Measurements from ENCODE around the gene KMT2A. TPM values are rescaled to one million over a fixed set of nuclear protein-coding genes. Genes with fewer than 3 reads are reported as not detected.

KMT2A gene
- total RNA-seq, 1 experiment from 2014 or later: 50.4 TPM

DNA sequence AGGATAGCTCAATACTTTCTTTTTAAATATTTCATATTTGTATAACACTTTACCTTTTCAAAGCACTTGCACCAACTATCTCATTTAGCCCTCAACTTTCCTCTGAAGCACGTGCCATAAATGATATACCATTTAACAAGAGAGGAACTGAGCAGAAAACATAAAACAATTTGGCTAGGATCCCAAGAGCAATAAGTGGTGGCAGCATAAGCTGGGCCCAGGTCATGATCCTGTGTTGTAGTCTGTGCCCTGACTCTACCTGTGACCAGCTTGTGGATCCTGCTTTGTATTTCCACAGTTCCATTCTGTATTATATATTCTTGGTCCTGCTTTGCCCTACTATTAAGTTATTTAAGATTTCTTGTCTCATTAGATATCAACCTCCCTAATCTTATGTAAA, 23.4 kb upstream of the KMT2A start:
- RAD21 ChIA-PET (ENCODE audit: low non-redundant PET in 1 of 2, low total read pairs in 2 of 2, uncharacterized antibody in 2 of 2, unreplicated experiment in 2 of 2): no interaction called here
- ATAC-seq: no peak
- CTCF ChIA-PET: no interaction called here

More for the DNA sequence above, 23.4 kb upstream of the KMT2A start:
- Histone ChIP-seq H3K79me2 (ENCODE audit: insufficient read depth, low read length) (peaks cover 15% of the 10 kb centered on the region), H3K9ac (ENCODE audit: low read length) (no peak overlapping the region), H3K9me3 (ENCODE audit: control insufficient read depth in 1 of 2, insufficient read depth in 1 of 2, low read depth in 1 of 2, low read length in 2 of 2) (no peaks in the 10 kb centered on the region), H3K4me2 (ENCODE audit: low read length) (no peak overlapping the region), H3K36me3 (ENCODE audit: control insufficient read depth in 1 of 2, insufficient read depth in 2 of 2, low read length in 2 of 2) (peaks cover 7 to 19% of the 10 kb centered on the region in 2 experiments), H3K4me1 (ENCODE audit: control insufficient read depth in 1 of 2, insufficient read depth in 2 of 2, low read length in 2 of 2) (peaks cover 0 to 13% of the 10 kb centered on the region in 2 experiments; a peak in 2 of 4 replicates), H3K27me3 (ENCODE audit: insufficient read depth, low read length) (no peaks in the 10 kb centered on the region), H3K4me3 (replicated peaks in 1 of 2; ENCODE audit: low read depth in 1 of 2, low read length in 2 of 2) (no peak overlapping the region), H2AFZ (ENCODE audit: low read depth, low read length, poor library complexity, severe bottlenecking) (no peak overlapping the region), H3K9me2 (ENCODE audit: insufficient read depth) (no peaks in the 10 kb centered on the region), H3K27ac (ENCODE audit: low read depth, low read length) (no peak overlapping the region), H4K20me1 (ENCODE audit: insufficient read depth) (peaks cover 9% of the 10 kb centered on the region; the same call in 1 of the 2 replicates)
- TF ChIP-seq EZH2phosphoT487 (IDR thresholded peaks at IDR 0.05; ENCODE audit: borderline replicate concordance): no peak
- TF ChIP-seq, protein P1, sequence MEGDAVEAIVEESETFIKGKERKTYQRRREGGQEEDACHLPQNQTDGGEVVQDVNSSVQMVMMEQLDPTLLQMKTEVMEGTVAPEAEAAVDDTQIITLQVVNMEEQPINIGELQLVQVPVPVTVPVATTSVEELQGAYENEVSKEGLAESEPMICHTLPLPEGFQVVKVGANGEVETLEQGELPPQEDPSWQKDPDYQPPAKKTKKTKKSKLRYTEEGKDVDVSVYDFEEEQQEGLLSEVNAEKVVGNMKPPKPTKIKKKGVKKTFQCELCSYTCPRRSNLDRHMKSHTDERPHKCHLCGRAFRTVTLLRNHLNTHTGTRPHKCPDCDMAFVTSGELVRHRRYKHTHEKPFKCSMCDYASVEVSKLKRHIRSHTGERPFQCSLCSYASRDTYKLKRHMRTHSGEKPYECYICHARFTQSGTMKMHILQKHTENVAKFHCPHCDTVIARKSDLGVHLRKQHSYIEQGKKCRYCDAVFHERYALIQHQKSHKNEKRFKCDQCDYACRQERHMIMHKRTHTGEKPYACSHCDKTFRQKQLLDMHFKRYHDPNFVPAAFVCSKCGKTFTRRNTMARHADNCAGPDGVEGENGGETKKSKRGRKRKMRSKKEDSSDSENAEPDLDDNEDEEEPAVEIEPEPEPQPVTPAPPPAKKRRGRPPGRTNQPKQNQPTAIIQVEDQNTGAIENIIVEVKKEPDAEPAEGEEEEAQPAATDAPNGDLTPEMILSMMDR (IDR thresholded peaks at IDR 0.05 in 2 of 3, conservative IDR thresholded peaks at IDR 0.05 in 1 of 3; ENCODE audit: borderline replicate concordance in 1 of 3, insufficient read depth in 1 of 3, low read depth in 2 of 3, low read length in 2 of 3): no peak
- TF ChIP-seq SRF (IDR thresholded peaks at IDR 0.05; ENCODE audit: low read depth): no peak
- TF ChIP-seq ELF1 (IDR thresholded peaks at IDR 0.05; ENCODE audit: borderline replicate concordance, low read depth): no peak
- no peak for TF ChIP-seq FOSL1 (IDR thresholded peaks at IDR 0.05; ENCODE audit: low read depth)
- no peak for TF ChIP-seq JUND (IDR thresholded peaks at IDR 0.05)
- no peak for TF ChIP-seq SP1 (IDR thresholded peaks at IDR 0.05; ENCODE audit: low read depth)
- TF ChIP-seq ZNF274 (IDR thresholded peaks at IDR 0.05; ENCODE audit: low read depth, low read length): no peak
- TF ChIP-seq, protein P2, sequence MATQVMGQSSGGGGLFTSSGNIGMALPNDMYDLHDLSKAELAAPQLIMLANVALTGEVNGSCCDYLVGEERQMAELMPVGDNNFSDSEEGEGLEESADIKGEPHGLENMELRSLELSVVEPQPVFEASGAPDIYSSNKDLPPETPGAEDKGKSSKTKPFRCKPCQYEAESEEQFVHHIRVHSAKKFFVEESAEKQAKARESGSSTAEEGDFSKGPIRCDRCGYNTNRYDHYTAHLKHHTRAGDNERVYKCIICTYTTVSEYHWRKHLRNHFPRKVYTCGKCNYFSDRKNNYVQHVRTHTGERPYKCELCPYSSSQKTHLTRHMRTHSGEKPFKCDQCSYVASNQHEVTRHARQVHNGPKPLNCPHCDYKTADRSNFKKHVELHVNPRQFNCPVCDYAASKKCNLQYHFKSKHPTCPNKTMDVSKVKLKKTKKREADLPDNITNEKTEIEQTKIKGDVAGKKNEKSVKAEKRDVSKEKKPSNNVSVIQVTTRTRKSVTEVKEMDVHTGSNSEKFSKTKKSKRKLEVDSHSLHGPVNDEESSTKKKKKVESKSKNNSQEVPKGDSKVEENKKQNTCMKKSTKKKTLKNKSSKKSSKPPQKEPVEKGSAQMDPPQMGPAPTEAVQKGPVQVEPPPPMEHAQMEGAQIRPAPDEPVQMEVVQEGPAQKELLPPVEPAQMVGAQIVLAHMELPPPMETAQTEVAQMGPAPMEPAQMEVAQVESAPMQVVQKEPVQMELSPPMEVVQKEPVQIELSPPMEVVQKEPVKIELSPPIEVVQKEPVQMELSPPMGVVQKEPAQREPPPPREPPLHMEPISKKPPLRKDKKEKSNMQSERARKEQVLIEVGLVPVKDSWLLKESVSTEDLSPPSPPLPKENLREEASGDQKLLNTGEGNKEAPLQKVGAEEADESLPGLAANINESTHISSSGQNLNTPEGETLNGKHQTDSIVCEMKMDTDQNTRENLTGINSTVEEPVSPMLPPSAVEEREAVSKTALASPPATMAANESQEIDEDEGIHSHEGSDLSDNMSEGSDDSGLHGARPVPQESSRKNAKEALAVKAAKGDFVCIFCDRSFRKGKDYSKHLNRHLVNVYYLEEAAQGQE (IDR thresholded peaks at IDR 0.05; ENCODE audit: low read depth): no peak
- TF ChIP-seq TCF7L2 (IDR thresholded peaks at IDR 0.05; ENCODE audit: borderline replicate concordance, extremely low read depth, insufficient read depth, insufficient read length): no peak
- POLR2A ChIA-PET: no interaction called here
- intact Hi-C loops (cut with micrococcal nuclease): no loop called here
- BruUV-seq (replicated peaks): no TSS peak
- no peak for DNase-seq (ENCODE audit: low read depth, low spot score)
